GM19468 (cell line): ENCODE measurements around the gene C6orf141.

ENCODE experiments used
- ATAC-seq: cut with Tn5 transposase; IDR thresholded peaks from one replicate; pipeline ENCODE4 v1.9.1; 2021; ENCODE audit warnings: mild to moderate bottlenecking, moderate library complexity, moderate number of reproducible peaks; ENCODE audit not compliant: unreplicated experiment; ENCODE audit errors: extremely low read depth

C6orf141 gene

DNA sequence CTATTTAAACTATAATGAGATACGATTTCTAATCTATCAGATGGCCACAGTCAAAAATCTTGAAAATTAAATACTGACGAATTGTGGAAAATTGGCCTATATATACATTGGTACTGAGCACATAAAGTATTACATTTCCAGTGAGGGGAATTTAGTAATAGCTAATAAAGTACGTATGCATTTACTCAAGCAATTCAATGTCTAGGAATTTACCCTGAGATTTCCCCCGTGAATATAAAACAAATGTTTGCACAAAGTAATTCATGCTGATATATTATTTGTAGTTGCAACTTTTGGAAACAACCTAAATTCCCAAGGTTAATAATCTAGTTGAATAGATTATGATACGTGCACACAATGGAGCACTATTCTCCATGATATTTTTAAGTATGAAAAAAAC lies 14.7 kb upstream of the C6orf141 start:
- no peak for ATAC-seq

DNA sequence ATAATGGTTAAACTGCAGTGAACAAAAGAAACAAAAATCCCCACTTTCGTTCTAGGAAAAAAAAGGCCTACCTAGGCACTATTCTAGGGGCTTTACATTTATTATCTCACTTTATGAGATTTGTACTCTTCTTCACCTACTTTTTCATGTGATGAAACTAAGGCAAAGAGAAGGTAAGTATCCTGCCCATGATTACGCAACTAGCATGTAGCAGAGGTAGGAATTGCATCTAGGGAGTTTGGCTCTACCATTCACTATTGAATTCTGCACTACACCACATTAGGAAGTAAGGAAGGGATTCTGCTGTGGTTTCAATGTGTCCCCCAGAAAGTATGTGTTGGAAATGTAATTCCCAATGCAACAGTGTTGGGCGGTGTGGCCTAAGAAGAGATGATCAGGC lies 11.4 kb upstream of the C6orf141 start:
- ATAC-seq: no peak

GRCh38 chr6:49540614-49541013 lies 9.9 kb upstream of the C6orf141 start:
- ATAC-seq: no peak

DNA sequence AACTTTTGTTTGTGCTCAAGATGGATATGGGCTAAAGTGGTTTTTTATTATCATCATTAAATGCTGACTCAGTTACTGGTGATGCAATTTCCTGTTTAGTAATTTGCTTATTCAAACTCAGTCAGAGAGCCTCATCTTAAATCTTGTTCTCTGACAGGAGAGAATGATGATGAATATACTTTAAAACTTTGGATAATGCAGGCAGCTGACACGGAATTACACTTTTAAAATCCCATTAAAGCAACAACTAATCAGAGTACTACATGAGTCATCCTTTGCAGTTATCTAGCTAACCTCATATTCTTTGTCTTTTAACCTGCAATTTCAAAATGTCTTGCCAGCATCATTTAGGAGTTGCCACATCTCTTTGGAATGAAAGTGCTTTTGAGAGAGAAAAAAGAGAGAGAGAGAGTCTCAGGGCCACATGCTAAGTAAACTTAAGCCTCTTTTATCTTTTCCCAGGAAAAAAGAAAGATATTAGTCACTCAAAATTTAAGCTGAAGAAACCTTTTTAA lies 9.2 kb upstream of the C6orf141 start:
- ATAC-seq: no peak

DNA sequence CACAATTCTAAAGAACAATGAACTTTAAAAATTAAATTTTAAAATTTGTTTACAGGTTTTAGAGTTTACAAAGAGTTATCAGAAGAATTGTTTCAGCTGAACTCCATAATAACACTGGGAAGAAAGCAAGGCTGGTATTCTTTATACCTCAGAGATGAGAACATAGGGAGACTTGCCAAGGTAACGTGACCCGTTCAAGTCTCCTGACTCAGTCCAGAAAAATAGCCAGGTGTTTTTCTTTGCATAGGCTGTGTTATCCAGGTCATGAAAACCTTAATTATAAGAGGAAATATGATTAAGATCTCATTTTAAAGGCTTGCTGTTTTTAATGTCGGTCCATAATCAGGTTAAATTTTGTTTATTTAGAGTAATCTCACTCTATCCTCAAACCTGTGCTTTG lies 8.5 kb upstream of the C6orf141 start:
- ATAC-seq: no peak

DNA sequence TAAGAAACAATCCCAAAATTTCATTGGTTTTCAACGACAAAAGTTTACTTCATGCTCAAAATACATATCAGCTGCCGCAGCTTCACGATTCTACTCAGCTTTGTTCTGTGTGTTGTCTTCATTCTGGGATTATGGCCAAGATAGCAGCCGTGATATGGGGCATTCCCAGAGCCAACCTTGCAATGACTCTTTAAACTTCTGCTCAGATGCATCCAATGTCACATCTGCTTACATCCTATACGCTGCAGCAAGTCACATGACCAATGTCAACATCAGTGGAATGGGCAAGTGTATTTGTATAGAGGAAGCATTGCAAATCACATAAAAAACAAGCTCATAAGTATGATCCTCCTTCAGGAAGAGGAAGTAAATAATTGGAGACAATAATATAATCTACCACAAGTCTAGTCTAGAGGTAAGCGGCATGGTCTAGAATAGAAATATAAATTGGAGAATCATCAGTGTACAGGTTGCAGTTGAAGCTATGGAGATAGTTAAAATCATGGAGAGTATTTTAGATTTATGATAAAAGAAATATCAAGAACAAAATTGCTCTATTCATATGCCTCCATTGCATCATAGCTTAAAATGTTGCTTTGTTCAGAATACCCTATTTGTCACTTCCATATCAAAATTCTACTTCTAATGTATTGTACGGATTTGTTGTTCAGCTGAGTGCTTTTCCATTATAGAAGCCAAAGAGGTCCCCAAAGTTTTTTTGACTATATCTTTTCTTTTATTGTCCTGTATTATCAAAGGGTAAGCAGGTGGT lies 7.2 kb upstream of the C6orf141 start:
- no peak for ATAC-seq

GRCh38 chr6:49546331-49546730 lies 4.1 kb upstream of the C6orf141 start:
- no peak for ATAC-seq

GRCh38 chr6:49548613-49549304 lies 1.7 kb upstream of the C6orf141 start:
- no peak for ATAC-seq

DNA sequence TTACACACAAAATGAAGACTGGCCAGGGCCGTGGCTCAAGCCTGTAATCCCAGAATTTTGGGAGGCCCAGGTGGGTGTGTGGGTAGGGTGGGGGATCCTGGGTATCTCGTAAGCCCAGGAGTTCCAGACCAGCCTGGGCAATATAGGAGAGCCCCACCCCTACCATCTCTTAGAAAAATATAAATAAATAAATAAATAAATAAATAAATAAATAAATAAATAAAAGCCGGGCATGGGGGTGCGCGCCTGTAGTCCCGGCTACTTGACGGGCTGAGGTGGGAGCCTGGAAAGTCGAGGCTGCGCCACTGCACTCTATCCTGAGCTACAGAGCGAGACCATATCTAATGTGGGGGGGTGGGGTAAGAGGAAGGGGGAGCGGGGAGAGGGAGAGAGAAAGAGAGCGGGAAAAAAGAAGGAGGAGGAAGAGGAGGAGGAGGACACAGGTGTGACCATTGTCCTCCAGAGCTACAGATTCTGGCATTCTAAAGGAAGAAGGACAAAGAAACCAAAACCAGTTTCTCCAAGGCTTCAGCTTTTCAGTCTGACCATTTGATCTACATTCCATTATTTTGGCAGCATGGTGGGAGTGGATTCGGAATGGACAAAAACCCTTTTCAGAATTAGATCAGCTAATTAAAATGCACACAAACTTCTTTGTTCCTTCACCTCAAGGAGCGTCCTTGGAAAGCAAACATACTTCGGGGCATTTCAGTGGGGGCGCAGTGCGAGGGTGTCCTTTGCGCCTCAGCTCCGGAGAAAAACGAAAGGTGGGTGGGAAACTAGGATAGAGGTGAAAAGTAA lies 577 bp upstream of the C6orf141 start:
- no peak for ATAC-seq

GRCh38 chr6:49551078-49551865 lies 804 bp downstream of the C6orf141 start:
- ATAC-seq: no peak

DNA sequence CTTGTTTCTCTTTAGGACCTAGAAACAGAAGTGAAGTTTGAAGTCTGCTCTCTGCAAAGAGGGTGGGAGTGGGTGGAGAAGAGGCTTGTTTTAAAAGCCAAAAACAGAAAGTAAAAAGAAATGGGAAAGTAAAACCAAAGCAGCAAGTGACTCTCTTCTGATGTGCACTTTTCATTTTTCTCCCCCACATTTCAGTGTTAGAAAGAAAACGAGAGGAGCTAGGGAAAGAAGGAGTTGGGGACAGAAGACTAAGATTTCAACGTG lies 1.3 kb downstream of the C6orf141 start:
- no peak for ATAC-seq

DNA sequence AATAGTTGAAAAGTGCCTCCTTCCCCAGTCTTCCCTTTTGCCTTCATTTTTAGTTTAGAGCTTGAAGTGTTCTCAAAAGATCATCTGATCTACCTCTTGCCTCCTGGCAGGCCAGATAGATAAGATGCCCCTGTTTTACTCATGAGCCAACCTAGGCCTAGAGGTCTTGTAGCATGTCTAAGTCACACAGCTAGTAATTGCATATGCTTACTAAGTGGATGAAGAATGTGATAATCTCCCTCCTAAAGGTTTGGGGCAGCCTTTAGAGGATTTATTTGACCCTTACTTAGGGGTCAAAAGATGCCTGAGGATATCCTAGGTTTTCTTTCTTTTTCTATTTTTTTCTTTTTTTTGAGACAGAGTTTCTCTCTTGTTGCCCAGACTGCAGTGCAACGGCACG lies 2.1 kb downstream of the C6orf141 start:
- ATAC-seq: no peak

- ATAC-seq: no peak
Measured at GRCh38 chr6:49553384-49553783, 2.9 kb downstream of the C6orf141 start.

GRCh38 chr6:49555951-49556350 lies 5.5 kb downstream of the C6orf141 start:
- no peak for ATAC-seq

GRCh38 chr6:49556429-49556837 lies 6.0 kb downstream of the C6orf141 start:
- no peak for ATAC-seq

GRCh38 chr6:49557177-49557576 lies 6.7 kb downstream of the C6orf141 start:
- no peak for ATAC-seq

- no peak for ATAC-seq
Measured at GRCh38 chr6:49558238-49558637, 7.8 kb downstream of the C6orf141 start.

GRCh38 chr6:49563006-49563886 lies 12.8 kb downstream of the C6orf141 start:
- no peak for ATAC-seq

DNA sequence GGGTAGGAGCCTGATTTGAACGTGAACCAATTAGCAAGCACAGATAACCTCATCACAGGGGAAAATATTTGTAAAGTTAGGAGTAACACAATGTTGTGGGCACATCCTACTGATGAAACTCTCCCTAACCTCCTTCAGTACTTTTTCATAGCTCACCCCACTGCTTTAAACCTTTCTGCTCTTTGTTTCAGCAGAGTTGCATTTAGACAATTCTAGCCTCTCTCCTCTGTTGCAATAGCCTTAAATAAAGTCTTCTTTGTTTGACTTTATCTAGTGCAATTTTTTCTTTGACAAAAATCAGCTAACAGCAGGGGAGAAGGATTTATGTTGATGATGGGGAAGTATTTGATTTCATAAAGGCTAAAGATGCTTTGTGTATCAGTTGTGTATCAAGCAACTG lies 14.1 kb downstream of the C6orf141 start:
- ATAC-seq: no peak
